Measurements from ENCODE around the gene RBM22.

Gene RBM22

DNA sequence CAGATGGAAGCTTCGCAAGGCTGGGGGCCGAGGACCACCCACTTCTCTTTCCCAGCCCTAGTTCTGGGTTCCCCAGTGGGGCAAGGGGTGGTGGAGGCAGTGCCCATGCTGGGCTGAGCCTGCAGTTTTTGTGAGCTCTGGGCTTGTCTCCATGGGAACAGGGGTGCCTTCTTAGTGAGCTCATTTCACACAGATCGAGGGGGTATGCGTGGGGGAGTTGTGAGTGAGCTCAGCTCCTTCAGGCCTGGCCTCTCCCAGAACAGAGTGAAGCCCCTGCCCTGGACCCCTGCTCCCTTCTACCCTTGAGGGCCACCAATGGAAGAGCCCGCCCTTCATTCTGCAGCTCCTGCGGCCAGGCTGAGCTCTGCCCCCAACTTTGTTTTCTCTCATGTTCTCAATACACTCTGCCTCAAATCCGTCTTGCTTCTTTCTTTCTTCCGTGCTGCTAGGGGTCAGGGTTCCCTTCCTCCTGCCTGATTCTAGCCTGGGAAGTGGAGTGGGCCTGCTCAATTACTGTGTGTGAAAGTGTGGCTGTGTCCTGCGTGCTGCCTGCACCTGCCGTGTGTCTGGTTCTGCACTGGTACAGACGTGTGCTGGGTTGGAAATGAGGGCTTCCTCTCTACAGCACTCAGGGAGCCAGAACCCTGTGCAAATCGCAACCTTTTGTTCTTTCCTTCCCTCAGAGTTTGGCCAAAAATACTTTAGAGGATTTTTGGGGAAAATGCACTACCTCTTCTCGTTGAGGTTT lies 48.8 kb downstream of the RBM22 start:
- no peak for DNase-seq

DNA sequence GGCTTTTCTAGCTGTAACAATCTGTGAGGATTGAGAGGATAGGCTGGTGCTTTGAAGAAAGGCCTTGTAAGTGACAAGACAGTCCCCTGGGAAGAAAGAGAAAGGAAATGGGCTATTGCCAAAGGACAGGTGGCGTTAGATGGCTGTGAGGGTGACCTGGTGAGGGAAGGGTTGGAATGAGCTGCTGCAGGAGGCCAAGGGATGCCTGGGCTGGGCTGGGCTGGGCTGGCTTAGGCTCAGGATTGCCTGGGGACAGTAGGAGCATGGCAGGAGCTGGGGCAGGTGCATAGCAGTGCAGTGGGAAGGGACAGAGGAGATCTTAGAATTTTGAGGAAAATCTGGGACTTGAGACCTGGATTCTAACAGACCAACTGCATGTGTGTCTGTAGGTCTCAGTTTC lies 49.5 kb downstream of the RBM22 start:
- no peak for DNase-seq

DNA sequence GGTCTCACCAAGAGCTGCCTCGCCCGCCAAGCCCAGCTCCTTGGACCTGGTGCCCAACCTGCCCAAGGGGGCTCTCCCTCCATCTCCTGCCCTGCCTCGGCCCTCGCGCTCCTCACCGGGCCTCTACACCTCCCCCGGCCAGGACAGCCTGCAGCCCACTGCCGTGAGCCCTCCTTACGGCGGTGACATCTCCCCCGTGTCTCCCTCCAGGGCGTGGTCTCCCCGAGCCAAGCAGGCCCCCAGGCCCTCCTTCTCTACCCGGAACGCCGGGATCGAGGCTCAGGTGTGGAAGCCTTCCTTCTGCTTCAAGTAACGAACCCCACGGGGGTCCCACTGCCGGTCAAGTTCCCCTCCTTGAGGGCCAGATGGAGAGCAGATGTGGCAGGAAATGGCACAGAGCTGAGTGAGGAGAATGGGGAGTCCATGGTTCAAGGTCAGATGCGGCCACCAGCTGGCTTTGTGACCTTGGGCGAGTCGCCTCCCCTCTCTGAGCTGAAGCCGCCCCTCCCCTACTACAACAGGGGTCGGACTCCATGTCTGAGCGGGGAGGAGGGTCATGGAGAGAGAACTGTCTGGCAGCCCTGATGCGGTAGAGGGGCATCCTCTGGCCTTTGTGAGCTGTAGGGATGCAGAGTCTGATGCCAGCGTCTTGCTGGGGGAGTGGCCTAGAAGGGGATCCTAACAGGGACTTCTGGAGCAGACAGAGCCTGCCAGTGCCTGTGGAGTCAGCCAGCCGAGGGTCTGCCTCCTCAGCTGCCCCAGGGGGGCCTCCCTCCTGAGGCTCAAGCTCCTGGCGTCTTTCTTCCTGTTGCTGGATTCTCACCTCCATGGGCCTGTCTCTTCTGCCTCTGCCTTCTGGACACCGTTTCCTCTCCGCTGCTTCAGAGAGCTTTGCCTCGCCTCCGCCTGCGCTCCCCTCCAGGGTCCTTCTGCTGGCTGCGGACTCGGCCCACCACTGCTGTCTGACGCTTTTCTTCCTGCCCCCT lies 50.5 kb downstream of the RBM22 start:
- DNase-seq: no peak

DNA sequence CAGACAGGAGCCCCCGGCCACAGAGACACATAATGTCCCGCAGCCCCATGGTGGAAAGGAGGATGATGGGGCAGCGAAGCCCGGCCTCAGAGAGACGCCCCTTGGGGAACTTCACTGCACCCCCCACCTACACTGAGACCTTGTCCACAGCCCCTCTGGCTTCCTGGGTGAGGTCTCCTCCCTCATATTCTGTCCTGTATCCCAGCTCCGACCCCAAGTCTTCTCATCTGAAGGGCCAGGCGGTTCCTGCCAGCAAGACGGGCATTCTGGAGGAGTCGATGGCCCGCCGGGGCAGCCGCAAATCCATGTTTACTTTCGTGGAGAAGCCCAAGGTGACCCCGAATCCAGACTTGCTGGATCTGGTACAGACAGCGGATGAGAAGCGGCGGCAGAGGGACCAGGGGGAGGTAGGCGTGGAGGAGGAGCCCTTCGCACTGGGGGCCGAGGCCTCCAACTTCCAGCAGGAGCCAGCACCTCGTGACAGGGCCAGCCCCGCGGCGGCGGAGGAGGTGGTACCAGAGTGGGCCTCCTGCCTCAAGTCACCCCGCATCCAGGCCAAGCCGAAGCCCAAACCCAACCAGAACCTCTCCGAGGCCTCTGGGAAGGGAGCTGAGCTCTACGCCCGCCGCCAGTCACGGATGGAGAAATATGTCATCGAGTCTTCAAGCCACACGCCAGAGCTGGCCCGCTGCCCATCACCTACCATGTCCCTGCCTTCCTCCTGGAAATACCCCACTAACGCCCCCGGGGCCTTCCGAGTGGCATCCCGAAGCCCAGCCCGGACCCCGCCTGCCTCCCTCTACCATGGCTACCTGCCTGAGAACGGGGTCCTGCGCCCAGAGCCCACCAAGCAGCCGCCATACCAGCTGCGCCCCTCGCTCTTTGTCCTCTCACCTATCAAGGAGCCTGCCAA lies 51.5 kb downstream of the RBM22 start:
- no peak for DNase-seq

DNA sequence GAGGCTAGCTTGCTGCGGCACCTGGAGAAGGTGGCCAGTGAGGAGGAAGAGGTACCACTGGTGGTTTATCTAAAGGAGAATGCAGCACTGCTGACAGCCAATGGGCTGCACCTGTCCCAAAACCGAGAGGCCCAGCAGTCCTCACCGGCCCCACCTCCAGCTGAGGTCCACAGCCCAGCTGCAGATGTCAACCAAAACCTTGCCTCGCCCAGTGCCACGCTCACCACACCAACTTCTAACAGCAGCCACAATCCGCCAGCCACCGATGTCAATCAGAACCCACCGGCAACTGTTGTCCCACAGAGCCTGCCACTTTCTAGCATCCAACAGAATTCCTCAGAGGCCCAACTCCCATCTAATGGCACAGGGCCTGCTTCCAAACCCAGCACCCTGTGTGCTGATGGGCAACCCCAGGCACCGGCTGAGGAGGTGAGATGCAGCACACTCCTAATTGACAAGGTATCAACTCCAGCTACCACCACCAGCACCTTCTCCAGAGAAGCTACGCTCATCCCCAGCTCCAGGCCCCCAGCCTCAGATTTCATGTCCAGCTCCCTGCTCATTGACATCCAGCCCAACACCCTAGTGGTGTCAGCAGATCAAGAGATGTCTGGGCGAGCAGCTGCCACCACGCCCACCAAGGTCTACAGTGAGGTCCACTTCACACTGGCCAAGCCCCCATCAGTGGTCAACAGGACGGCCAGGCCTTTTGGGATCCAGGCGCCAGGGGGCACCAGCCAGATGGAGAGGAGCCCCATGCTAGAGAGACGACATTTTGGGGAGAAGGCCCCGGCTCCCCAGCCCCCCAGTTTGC lies 52.4 kb downstream of the RBM22 start:
- DNase-seq: no peak

DNA sequence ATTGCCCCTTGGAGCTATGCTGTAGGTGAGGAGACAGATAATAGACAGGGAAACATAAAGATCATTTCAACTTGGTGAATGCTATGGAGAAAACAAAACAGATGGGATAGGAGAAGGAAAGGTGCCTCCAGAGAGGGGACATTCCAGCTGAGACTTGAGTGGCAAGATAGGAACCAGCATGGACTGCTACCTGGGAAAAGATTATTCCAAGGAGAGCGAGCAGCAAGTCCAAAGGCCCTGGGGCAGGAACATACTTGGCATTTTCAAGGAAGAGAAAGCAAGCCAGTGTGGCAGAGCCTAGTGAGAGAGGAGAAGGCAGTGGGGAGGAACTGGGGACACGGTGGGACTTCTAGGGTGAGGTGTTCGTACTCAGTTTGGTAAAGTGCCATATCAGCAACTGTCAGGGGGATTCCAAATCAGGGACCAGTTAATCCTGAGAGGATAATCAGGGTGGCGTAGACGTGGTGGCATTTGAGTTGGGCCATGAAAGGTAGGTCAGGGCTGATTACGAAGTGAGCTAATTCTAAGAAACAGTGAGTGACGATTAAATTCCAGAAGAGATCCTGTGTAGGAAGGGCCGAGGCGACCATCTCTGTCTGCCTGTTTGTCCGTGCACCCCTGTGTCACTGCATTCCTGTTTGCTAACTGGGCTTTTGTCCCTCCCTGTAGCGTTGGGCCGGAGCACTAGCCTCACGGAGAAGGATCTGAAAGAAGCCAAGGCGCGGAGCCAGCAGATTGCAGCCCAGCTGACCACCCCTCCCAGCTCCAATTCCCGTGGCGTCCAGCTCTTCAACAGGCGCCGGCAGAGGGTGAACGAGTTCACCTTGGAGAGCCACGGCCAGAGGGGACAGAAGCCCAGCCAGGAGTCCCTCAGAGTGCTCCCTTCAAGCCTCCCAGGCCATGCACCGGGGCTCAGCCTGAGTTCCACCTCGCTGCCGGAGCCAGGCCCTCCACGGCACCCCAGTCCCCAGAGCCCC lies 53.3 kb downstream of the RBM22 start:
- DNase-seq: no peak

DNA sequence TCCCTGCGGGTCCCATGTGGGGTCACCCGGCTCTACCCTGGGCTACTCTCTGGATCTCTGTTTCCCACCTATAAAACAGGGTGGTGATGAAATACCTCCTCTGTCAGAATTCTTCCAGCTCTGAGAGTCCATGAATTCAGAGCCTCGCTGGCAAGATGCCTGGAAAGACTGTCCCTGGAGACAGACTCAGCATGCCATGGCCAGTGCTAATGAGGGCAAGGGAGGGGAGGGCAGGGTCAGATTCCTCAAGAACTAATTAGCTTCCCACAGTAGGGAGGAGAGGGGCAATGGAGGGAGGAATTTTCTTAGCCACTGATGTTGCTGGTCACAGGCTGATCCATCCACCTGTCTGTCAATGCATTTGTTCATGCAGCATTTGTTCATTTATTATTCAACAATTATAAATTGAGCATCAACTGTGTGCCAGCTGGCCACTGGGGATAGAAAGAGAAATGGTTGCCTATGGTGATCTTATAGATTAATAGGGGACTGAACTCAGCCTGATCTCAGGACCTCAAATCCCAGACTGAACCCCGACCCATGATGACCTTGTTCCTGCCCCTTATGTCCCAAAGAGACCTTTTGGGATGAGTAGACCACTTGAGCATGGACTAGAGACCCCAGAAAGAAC lies 55.7 kb downstream of the RBM22 start:
- DNase-seq: no peak

DNA sequence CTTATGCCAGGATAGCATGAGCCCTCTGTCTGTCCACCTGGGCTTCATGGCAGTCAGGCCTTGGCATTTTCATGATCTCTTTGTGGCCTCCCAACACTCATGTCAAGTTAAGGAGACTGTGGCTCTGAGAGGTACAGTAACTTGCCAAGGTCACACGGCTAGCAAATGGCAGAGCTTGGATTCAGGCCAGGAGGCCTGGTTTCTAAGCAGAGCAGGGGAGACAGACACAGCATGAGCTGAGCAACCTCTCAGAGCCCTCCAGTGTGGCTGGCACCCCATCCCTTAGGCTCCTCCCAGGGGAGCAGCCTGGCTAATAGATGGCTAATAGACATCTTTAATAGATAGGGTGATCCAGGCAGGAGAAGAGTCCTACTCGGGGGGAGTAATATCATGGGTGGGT lies 56.3 kb downstream of the RBM22 start:
- no peak for DNase-seq

DNA sequence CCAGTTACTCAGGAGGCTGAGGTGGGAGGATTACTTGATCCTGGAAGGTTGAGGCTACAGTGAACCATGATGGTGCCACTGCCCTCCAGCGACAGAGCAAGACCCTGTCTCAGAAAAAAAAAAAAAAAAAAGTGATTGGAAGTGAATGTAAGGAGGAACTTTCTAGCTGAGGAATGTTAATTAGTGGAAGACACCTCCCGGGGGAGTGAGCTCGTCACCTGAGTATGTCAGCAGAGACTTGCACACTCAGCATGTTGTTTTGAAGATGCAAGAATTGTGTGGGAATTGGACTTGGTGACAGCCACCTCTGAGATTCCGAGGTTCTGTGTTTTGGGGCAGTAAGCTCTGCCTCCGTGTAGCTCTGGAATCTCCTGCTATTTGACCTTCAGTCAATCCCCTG lies 56.8 kb downstream of the RBM22 start:
- DNase-seq: no peak

DNA sequence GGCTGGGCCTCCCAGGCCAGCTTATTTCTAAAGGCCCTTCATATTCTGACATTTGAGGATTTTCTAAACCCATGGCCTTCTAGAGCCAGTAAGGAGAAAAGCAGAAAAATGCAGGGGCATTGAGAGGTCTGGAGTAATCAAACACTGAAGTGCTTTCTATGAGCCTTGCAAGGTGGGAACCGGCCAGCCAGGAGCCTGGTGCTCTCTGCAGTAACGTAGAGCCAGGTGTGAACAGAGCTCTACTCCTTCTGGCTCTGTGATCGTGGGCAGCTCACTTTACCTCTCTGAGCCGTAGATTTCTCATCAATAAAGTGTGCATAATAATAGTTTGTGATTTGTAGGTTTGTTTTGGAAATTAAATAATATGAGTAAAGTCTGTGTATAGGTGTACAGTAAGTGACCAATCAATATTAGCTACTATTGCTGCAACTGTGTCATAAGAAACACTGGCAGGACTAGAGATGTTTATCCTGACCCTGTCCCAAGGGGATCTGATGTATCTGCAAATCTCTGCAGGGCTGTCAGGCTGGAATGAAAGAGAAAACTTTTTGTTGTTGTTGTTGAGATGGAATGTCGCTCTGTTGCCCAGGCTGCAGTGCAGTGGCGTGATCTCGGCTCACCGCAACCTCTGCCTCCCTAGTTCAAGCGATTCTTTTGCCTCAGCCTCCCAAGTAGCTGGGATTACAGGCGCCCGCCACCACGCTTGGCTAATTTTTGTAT lies 57.7 kb downstream of the RBM22 start:
- DNase-seq: no peak

DNA sequence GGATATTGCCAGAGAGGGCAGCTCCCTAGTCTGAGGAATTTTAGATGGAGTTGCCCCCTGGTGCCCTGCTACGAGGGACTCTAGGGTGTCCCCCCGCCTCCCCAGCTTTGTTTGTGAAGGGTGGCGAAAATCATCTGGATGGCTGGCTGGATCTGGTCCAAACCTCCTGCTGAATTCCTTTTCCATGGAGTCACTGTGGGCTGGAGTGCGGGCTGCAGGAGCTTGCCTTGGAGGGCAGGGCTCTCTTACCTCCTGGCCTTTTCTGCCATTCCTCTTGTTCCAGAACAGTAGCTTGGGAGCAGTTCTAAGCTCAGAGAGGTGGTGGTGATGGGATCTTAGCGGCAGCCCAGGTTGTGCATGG lies 58.3 kb downstream of the RBM22 start:
- no peak for DNase-seq

DNA sequence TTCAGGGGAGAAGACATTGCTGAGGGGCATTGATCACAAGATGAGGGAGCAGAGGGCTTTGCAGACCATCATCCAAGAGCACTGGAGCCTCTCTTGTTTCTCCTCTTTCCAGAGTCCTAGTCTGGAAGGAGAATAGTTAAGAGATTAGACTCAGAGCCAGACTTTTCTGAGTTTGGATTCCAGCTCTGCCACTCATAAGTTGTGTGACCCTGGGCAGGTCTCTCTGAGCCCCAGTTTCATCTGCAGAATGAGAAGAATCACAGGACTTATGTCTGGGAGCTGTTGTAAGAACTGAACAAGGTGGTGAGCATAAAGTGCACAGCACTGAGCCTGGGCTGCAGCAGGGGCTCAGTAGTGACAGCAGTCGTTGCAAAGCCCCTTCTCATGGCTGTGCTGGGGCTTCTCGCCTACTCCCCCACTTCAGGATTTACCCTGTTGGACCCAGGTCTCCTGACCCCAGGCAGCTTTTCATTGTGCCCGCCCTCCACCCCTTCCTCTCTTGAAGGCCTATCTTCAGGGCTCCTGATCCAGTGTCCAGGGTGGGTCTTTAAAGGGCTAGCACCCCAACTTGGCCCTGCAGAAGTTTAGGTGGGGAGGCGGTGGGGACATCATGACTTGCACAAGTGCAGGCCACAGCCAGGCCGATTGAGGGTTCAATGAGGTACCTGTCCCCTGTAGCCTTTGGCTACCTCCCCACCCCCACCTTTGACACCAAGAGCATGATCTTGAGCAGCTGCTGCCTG lies 58.9 kb downstream of the RBM22 start:
- DNase-seq: no peak

DNA sequence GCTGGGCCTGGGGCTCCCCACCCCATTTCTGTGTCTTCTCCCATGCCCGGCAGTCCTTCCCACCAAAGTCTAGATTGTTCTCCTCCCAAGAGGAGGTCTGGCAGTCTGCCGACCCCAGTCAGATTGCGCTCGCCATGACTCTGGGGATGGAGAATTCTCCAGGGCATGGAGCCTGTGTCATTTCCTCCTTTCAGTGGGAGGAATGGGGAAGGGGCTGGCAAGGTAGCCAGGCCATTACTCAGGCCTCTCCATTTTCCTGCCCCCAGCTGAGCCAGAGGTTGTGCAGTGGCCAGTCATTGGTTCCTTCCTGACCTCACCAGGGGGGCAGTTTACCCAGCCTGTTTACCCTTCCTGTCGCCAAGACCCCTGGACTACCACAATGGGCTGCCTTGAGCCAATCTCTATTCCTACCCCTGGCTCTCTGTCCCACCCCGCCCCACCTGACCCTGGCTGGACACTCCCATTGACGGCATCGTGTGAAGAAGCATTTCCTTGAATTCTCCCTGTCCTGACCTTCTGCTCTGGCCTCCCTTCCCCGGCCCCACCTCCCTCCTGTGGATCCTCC lies 59.8 kb downstream of the RBM22 start:
- DNase-seq: no peak

All from activated naive CD4-positive, alpha-beta T cell (primary cell).